ENCODE data around the gene AREL1.

Gene AREL1

GRCh38 chr14:74634964-74635363 lies 77.9 kb downstream of the AREL1 start:
- DNase-seq, result no peak

- no peak for DNase-seq
These were observed 78.4 kb downstream of the AREL1 start for GRCh38 chr14:74634481-74634880.

GRCh38 chr14:74630881-74631690 lies 81.8 kb downstream of the AREL1 start:
- DNase-seq, result no peak

GRCh38 chr14:74628418-74628817 lies 84.5 kb downstream of the AREL1 start:
- DNase-seq, result no peak

GRCh38 chr14:74627076-74627475 lies 85.8 kb downstream of the AREL1 start:
- no peak for DNase-seq

- no peak for DNase-seq
These were observed 90.6 kb downstream of the AREL1 start for GRCh38 chr14:74622257-74622656.

GRCh38 chr14:74621556-74621955 lies 91.3 kb downstream of the AREL1 start:
- DNase-seq, result no peak

- DNase-seq, result no peak
These were observed 92.0 kb downstream of the AREL1 start for GRCh38 chr14:74620923-74621322.

GRCh38 chr14:74620497-74620921 lies 92.4 kb downstream of the AREL1 start:
- DNase-seq, result no peak

- no peak for DNase-seq
These were observed 93.2 kb downstream of the AREL1 start for GRCh38 chr14:74619672-74620131.

GRCh38 chr14:74618078-74618952 lies 94.6 kb downstream of the AREL1 start:
- peak; percentile 33 to 70 (median 41) for DNase-seq

GRCh38 chr14:74616996-74617700 lies 95.7 kb downstream of the AREL1 start:
- DNase-seq, result no peak

GRCh38 chr14:74616507-74616906 lies 96.4 kb downstream of the AREL1 start:
- no peak for DNase-seq

- DNase-seq, result no peak
These were observed 97.1 kb downstream of the AREL1 start for GRCh38 chr14:74615735-74616134.

GRCh38 chr14:74614508-74615495 lies 98.1 kb downstream of the AREL1 start:
- DNase-seq, result no peak

- DNase-seq, result no peak
These were observed 99.5 kb downstream of the AREL1 start for GRCh38 chr14:74613211-74613914.

- DNase-seq, result peak; percentile 71 to 88 (median 76)
These were observed 100.4 kb downstream of the AREL1 start for GRCh38 chr14:74612350-74613021.

GRCh38 chr14:74611650-74612349 lies 101.1 kb downstream of the AREL1 start, which contains the start of gene LTBP2:
LTBP2 (minus strand) TSS chr14:74612237; CDS start chr14:74611944, 293 bp downstream.
- peak in 3 of 6 experiments; percentile 24 to 56 (median 39) for DNase-seq
